HG03521 (cell line): Measurements from ENCODE around the gene VSIG10L2.

Experiments used
- ATAC-seq: cut with Tn5 transposase; IDR thresholded peaks from one replicate; pipeline ENCODE4 v1.9.1; 2021; ENCODE audit warnings: mild to moderate bottlenecking, moderate library complexity; ENCODE audit not compliant: unreplicated experiment

VSIG10L2 gene

DNA sequence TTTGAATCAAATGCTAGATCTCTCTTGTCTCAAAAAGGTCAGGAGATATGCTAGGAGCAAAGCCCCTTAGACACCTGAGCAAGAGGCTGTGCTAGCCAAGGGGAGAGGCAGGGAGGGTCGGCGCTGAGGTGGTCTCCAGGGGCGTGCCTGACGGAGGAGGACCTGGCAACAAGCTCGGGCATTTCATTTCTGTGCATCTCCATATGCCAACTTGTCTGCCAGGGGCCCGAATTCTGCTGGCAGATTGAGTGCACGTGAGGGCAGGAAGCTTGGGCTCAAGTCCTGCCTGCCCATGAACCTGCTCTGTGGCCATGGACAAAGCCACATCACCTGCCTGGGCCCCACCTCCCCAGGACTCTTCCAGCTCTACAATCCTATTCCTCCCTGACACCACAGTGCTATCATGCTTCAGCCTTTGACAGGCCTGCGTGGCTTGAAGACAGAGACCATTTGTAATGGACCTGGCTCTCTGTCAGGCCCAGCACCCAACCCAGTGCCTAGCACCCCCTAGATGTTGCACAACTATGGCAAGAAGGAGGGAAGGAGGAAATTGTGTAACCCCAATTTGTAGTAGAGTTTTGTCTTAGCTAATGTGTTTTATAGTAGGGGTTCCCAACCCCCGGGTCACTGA lies 16.3 kb upstream of the VSIG10L2 start:
- ATAC-seq, result no peak

DNA sequence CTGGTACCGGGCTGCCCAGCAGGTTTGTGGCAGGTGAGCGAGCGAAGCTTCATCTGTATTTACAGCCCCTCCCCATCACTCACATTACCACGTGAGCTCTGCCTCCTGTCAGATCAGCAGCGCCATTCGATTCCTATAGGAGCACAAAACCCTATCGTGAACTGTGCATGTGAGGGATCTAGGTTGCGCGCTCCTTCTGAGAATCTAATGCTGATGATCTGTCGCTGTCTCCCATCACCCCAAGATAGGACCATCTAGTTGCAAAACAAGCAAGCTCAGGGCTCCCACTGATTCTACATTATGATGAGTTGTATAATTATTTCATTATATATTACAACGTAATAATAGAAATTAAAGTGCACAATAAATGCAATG lies 15.8 kb upstream of the VSIG10L2 start:
- no peak for ATAC-seq

DNA sequence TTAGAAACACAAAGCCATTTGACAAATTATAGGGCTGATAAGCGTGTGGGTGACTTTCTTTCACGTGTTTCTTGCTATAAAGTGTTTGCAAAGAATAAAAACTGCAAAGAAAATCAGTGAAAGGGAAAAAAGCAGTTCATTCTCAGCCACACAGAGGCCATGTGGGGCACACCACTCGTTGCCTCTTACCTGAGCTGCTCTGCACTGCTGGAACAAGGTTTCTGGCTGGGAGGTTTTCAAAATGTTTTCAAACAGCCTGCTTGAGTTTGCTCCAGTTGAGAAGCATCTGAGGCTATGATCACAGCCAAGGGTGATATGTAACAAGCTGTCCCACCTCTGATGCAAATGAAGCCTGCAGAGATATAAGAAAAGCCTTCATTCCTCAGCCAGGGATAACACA lies 14.7 kb upstream of the VSIG10L2 start:
- ATAC-seq, result no peak

DNA sequence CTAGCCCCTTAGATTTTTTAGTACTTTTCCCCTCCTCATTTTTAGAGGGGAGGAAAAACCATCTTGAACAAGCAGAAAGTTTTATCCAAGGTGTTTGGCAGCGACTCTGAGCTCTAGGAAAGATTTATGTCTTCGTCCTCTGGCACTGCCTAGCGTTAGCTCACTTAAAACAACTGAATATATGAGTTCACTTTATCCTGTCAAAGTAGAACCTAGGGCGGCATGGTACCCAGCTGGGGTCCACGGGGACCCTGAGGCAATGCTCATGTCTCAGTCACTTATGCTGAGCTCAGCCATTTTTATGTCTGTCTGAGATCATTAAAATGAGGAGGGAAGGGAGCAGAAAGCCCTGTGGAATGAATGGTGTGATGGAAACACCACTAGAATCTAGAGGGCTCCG lies 14.2 kb upstream of the VSIG10L2 start:
- ATAC-seq, result no peak

DNA sequence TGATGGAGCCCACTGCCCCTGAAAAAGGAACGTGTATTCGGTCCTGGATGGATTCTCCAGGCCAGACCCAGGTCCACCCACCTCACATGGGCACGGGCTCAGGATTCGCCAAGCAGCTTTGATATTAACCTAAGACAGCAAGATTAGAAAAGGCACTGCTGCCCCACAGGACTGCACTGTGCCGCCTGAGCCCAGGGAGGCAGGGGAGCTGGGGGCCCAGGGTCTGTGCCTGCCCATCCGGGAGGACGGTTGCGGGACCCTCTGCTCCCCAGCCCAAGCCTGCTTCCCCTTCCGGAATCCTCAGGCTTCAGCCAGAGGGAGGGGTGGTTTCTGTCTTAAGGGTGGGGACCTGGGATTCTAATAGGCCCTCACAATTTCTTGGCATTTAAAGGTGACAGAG lies 13.5 kb upstream of the VSIG10L2 start:
- no peak for ATAC-seq

DNA sequence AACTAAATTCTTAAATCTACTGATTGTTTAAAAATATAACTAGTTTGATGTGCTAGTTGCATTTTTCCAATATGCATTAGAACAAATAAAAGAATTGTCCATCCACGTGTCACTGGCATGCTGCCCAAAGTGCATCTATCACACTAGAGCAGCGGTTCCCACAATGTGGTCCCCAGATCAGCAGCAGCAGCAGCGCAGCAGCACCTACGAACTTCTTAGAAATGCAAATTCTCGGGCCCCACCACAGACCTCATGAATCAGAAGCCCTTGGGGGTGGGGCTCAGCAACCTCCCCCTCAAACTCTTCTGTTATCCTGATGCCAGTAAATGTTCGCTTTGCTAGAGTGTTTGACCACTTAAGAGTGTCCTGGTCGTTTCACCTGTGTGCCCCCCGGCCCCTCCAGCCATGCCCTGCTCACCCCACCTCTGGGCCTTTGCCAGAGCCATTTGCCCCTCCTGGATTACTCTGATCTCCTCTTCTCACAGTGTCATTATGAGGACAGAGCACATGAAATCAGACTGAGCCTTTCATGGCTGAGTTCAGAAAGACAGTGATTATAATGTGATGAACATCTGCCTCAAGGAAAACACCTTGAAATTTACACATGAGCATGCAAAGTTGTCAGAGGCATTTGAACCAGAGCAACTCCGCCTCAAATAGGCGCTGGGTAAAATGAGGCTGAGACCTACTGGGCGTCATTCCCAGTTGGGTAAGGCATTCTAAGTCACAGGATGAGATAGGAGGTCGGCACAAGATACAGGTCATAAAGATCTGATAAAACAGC lies 12.6 kb upstream of the VSIG10L2 start:
- no peak for ATAC-seq

DNA sequence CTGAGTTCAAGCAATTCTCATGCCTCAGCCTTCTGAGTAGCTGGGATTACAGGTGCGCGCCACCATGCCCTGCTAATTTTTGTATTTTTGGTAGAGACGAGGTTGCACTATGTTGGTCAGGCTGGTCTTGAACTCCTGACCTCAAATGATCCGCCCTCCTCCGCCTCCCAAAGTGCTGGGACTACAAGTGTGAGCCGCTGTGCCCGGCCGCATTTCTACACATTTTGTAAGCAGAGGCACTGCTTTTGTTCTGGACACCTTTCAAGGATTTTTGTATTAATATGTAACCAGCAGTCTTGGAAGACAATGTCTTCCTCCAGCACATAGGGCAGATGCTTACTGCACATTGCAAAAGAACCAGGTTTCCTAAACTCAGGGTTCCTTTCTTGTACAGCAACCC lies 11.4 kb upstream of the VSIG10L2 start:
- no peak for ATAC-seq

DNA sequence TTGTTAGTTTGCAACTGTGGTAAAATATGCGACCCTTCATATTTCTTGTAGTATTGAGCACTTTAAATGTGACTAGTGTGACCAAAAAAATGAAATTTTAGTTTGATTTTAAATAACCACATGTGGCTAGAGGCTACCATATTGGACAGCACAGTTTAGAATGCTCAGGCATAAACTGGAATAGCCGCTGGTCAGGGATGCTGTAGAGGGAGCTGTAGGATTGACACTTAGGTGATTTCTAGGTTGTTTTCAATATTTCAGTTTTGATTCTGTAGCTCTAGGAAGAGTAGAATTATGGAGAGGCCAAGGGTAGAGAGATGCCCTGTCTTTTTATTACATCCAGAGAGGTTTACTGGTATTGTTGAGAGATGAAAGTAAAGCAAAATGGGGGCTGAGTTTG lies 10.8 kb upstream of the VSIG10L2 start:
- ATAC-seq, result no peak

DNA sequence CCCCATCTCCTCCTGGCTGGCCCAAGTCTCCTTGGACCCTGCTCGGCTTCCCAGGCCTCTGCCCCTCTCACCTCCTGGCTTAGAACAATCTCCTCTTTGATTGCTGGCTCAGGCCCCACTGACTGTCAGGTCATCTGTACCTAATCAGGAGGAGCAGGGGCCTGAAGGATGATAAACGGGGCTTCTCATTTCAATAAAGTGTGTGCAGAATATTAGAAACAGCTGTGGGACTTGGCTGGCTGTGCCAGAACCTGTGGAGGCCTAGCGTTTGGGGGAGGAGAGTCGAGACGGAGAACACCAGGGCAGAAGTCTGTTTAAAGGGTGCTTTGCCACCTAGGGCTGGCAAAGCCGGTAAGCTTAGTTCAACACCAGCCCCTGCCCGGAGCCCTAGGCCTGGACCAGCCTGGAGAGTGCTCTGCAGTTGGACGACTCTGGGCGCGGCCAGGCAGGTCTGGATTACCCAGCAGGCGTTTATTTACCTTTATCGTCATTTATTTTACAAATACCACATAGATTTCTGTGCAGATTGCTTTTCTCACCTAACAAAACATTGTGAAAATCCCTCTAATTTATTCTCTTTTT lies 10.1 kb upstream of the VSIG10L2 start:
- ATAC-seq, result no peak

DNA sequence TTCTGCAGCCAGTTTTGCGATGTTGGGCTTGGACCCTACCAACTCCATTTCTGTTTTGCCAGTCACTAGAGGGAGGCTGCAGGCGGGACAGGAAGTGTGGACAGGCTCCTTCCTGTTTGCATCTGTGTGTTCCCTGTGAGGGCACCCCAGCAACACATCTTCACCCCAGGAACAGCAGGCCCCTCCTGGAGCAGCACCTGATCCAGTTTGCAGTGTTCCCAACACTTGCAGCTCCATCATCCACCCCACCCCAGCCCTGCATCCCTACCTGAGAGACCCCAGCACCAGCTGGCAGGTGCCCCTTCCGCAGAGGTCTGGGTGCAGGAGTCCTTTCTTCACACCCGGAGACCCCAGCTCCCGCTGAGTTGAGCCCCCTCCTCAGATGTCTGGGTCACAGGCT lies 7.4 kb upstream of the VSIG10L2 start:
- ATAC-seq, result no peak

DNA sequence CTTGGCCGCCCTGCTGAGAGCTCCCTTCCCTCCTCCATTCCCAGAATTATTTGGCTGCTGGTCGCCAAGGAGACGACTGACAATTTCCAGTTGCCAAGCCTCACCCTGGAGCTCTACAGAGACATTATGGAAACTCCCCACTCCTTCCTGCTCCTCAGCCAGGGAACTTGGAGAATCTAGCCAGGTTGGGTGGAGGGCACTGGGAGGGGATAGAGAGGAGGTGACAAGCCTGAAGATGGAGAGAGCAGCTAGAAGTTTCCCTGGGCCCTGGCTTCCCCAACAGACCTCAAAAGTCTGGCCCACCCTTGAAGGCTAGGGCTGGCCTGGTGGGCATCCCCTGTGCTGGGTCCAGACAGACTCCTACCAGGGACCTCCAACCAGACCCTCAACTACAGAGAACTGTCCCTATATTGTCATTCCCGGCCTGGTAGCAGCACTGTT lies 6.7 kb upstream of the VSIG10L2 start:
- ATAC-seq, result no peak

DNA sequence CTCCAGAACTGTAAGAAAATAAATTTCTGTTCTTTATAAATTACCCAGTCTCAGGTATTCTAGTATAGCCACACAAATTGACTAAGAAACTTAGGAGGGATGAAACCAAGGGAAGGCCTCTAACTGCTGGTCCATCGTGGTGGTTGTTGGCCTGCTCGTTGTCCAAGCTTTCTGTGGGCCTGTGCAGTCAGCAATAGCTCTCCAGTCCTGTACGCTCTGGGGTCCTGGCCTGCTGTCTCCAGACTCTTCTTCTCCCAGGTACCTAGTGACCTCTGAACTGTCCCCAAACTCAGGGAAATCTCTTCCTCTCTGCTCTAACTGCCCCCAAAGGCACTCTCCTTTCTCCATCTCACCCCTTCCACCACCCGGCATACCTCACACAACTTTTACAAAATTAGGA lies 5.7 kb upstream of the VSIG10L2 start:
- no peak for ATAC-seq

DNA sequence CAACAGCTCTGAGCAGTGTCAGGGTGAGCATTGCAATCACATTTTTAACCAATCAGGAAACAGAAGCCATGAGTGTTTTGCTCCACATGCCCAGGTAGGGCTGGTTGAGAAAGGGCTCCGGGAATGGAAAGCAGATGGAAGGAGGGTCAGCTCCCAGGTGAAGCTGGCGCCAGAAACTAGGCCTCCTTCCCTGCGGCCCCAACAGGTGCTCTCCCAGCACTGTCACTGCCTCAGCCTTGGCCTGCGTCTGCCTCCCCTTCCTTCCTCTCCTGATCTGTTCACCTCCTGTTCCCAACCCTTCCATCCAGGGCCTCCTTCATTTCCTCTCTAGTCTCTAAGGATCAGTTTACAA lies 4.6 kb upstream of the VSIG10L2 start:
- ATAC-seq, result no peak

DNA sequence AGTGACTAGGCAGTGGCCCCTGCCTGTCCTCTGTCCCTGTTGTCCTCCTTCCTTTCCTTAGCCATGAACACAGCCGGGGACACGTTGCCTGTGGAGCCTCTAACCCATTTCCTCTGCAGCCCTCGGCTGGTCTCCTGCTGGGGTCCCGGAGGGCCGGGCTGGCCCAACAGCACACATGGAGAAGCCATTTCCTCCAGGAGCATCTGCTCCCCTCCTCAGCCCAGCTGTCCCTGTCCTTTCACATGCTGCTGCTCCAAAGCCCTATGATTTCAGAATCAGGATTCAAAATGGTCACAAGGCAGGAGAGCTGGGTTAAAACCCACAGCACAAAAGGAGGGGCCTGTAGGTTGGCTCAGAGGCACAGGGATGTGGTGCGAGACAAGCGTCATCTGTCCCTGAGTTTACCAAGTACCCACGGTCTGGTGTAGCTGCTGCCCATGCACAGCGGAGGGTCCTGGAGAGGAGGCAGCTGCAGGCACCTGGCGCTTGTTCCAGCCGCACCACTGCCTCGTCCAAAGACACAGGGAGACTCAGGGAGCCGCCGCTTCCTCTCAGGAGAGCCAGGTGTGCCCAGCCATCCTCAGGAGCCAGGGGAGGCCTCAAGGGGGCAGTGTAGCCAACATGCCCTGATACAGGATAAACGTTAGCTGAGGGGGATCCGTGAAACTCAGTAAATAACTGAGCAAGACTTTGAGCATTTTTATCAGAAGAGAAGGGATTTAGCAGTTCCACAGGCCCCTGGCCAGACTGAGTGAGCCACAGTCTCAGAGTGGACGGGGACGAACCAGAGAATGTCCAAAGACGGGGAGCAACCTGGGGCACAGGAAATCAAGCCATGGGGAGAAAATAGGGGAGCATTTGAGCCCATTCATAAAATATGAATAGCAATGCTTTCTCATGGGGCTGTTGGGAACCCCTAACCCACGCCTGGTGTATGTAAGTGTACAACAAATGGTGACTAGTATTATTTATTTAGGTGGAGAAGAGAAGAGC lies 3.9 kb upstream of the VSIG10L2 start:
- ATAC-seq, result no peak

DNA sequence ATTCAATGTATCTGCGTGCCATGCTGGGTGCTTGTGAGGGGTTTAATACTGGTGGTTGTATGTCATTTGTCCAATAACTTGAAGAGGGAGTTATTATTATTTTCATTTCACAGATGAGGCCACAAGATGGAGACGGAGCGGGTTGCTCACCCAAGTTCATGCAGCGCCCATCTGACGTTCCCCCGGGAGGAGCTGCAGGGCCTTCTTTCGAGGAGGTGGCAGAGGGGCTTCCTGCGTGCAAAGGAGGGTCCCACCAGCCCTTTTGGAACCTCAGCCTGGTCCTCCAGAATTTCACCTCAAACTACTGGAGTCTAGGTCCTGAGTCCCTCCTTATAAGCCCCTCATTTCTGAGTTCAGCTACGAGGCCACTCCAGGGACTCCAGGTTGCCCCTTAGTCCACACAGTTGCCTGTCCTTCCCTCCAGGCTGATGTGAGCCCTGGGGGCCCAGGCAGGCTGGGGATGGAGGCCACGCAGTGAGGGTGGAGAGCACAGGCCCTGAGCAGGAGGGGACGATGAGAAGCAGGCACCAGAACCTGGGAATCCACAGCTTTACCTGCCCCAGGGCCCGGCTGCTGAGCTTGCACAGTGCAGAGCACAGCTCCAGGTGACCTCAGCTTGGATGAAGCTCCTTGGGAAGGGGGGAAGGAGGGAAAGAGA lies 2.9 kb upstream of the VSIG10L2 start:
- no peak for ATAC-seq

DNA sequence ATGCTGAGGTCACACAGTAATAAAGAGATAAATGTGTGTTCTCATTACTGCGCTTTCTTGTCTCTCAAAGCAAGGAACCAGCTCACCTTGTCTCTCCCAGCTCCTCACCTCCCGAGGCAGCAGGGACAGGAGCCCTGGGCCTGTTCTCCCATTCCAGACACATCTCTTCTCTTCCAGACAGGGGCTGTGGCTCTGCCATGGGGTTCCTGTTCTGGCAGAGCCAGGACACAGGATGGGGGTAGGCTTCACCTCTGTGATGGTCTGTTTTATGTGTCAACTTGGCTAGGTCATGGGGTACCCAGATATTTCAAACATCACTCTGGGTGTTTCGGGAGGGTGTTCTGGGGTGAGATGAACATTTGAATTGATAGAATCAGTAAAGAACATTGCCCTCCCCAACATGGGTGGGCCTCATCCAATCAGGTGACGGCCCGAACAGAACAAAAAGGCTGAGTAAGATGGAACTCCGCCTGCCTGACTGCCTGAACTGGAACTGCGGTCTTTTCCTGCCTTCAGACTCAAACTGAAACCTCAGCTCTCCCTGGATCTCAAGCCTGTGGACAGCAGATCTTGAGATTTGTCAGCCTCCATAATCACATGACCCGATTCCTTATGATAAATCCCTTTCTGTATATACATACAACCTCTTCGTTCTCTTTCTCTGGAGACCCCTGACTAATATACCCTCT lies 2.0 kb upstream of the VSIG10L2 start:
- no peak for ATAC-seq

DNA sequence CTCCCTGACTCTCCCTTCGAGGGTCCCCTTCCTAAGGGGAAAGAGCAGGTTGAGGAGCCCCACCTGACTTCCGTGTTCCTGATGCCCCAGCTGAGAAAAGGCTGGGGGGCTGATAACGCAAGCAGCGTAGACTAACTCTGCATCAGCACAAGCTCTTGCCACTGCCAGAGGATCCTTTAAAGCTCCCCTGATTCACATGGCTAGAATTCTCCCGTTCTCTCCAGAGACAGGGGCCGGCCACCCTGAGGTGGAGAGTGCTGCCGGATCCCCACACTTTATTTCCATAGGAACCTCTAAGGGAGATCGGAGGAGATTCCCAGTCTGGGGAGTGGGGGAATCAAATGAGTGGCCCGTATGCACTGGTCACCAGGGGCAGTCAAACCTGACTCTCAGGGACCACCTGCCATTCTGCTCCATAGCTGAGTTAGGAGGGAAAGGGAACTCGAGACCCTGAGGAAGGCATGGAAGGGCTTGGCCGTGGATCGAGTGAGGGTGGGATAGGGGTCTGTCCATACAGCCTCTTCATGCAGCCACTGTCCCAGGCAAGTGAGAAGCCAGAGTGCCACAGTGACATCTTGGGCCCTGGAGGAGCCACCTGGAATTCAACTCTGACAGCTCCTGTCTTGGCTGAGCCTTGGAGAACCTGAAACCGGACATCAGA lies 1.4 kb upstream of the VSIG10L2 start:
- no peak for ATAC-seq

DNA sequence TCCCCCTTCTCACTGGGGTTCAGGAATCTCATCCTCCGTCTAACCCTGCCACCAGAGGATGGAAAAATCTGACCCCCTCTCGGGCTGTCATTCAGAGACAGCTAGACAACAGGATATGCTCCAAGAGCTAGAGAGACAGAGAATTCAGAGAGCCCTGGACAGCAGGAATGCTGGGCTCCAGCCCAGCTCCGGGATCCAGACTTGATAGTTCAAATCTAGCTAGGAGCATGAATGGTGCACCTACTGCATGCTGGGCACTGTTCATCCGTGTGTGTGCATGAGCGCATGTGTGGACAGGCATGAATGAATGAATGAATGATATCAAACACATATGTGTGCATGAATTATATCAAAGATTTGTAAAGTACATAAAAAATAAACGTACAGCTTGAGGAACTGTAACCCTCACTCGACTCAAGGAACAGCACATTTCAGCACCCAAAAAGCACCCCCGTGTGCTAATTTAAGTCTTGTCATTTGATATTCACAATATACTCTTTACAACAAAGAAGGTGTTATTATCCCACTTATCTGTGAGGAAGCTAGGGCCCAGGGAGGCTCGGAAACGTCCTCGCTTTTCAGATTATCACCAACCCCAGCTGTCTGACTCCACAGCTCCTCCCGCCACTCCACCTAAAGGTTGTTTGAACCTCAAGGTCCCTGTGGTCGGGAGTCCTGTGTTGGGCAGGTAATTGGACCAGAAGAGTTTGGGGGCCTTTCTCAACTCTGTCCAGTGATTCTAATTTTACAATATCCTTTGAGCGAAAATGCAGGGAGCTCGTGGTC lies 640 bp upstream of the VSIG10L2 start:
- no peak for ATAC-seq
